ENCODE measurements around the gene IFIT1B.

Gene IFIT1B

DNA sequence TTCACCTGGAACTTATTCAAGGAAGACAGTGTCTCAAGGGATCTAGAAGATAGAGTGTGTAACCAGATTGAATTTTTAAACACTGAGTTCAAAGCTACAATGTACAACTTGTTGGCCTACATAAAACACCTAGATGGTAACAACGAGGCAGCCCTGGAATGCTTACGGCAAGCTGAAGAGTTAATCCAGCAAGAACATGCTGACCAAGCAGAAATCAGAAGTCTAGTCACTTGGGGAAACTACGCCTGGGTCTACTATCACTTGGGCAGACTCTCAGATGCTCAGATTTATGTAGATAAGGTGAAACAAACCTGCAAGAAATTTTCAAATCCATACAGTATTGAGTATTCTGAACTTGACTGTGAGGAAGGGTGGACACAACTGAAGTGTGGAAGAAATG, 39.1 kb upstream of the IFIT1B start:
- H3K36me3 ChIP-seq (replicated peaks; ENCODE audit: low read depth, low read length): no peaks in the 10 kb centered on the region
- H3K4me3 ChIP-seq (ENCODE audit: low read length): no peak overlapping the region
- no peaks in the 10 kb centered on the region for H4K20me1 ChIP-seq (ENCODE audit: insufficient read depth, low read length)
- TF ChIP-seq, protein P1, sequence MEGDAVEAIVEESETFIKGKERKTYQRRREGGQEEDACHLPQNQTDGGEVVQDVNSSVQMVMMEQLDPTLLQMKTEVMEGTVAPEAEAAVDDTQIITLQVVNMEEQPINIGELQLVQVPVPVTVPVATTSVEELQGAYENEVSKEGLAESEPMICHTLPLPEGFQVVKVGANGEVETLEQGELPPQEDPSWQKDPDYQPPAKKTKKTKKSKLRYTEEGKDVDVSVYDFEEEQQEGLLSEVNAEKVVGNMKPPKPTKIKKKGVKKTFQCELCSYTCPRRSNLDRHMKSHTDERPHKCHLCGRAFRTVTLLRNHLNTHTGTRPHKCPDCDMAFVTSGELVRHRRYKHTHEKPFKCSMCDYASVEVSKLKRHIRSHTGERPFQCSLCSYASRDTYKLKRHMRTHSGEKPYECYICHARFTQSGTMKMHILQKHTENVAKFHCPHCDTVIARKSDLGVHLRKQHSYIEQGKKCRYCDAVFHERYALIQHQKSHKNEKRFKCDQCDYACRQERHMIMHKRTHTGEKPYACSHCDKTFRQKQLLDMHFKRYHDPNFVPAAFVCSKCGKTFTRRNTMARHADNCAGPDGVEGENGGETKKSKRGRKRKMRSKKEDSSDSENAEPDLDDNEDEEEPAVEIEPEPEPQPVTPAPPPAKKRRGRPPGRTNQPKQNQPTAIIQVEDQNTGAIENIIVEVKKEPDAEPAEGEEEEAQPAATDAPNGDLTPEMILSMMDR (IDR thresholded peaks at IDR 0.05; ENCODE audit: low read depth, low read length): no peak
- TF ChIP-seq EZH2phosphoT487 (IDR thresholded peaks at IDR 0.05; ENCODE audit: low read depth): no peak
- H3K9me3 ChIP-seq (ENCODE audit: insufficient read depth, low read length): no peaks in the 10 kb centered on the region
- peaks cover 19% of the 10 kb centered on the region for H3K4me1 ChIP-seq (ENCODE audit: low read length)
- H3K9ac ChIP-seq (ENCODE audit: low read length): no peak overlapping the region
- no peaks in the 10 kb centered on the region for H3K79me2 ChIP-seq (ENCODE audit: low read length)
- H3K27ac ChIP-seq (ENCODE audit: low read length): no peak overlapping the region
- no peak overlapping the region for H2AFZ ChIP-seq (ENCODE audit: low read depth, low read length)
- H3K4me2 ChIP-seq (ENCODE audit: low read length): no peak overlapping the region
- no peaks in the 10 kb centered on the region for H3K27me3 ChIP-seq (ENCODE audit: low read depth, low read length)

DNA sequence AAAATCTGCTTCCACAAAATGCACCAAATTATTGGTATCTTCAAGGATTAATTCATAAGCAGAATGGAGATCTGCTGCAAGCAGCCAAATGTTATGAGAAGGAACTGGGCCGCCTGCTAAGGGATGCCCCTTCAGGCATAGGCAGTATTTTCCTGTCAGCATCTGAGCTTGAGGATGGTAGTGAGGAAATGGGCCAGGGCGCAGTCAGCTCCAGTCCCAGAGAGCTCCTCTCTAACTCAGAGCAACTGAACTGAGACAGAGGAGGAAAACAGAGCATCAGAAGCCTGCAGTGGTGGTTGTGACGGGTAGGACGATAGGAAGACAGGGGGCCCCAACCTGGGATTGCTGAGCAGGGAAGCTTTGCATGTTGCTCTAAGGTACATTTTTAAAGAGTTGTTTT, 38.0 kb upstream of the IFIT1B start:
- H2AFZ ChIP-seq (ENCODE audit: low read depth, low read length): no peak overlapping the region
- H3K4me2 ChIP-seq (ENCODE audit: low read length): no peak overlapping the region
- H3K9me3 ChIP-seq (ENCODE audit: insufficient read depth, low read length): no peaks in the 10 kb centered on the region
- no peak overlapping the region for H3K27ac ChIP-seq (ENCODE audit: low read length)
- no peaks in the 10 kb centered on the region for H3K79me2 ChIP-seq (ENCODE audit: low read length)
- H3K27me3 ChIP-seq (ENCODE audit: low read depth, low read length): no peaks in the 10 kb centered on the region
- TF ChIP-seq, protein P1 (IDR thresholded peaks at IDR 0.05; ENCODE audit: low read depth, low read length): no peak
- no peak for TF ChIP-seq EZH2phosphoT487 (IDR thresholded peaks at IDR 0.05; ENCODE audit: low read depth)
- no peaks in the 10 kb centered on the region for H3K36me3 ChIP-seq (replicated peaks; ENCODE audit: low read depth, low read length)
- H4K20me1 ChIP-seq (ENCODE audit: insufficient read depth, low read length): no peaks in the 10 kb centered on the region
- peaks cover 10% of the 10 kb centered on the region for H3K4me1 ChIP-seq (ENCODE audit: low read length)
- H3K9ac ChIP-seq (ENCODE audit: low read length): no peak overlapping the region
- no peak overlapping the region for H3K4me3 ChIP-seq (ENCODE audit: low read length)

DNA sequence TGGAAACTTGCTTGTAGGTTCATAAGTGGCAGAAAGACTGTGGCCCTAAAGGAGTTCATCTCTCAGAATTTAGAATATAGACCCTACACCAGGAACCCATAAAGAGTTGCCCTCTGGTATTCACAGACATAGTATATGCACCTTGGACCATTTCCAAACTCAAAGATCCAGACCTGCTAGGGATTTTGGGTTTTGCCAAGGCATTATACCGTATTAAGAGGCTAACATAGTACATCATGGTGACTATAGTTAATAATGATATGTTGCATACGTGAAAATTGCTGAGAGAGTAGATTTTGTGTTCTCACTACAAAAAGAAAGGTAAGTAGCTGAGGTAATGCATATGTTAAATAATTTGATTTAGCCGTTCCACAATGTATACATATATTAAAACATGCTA, 36.2 kb upstream of the IFIT1B start:
- Histone ChIP-seq H4K20me1 (ENCODE audit: insufficient read depth, low read length) (no peaks in the 10 kb centered on the region), H3K27me3 (ENCODE audit: low read depth, low read length) (no peaks in the 10 kb centered on the region), H3K9ac (ENCODE audit: low read length) (no peak overlapping the region), H3K9me3 (ENCODE audit: insufficient read depth, low read length) (no peaks in the 10 kb centered on the region), H3K27ac (ENCODE audit: low read length) (no peak overlapping the region), H3K79me2 (ENCODE audit: low read length) (no peaks in the 10 kb centered on the region), H3K4me3 (ENCODE audit: low read length) (no peak overlapping the region), H3K4me1 (ENCODE audit: low read length) (peaks cover 5% of the 10 kb centered on the region; the same call in 1 of the 2 replicates), H2AFZ (ENCODE audit: low read depth, low read length) (no peak overlapping the region), H3K36me3 (replicated peaks; ENCODE audit: low read depth, low read length) (no peaks in the 10 kb centered on the region), H3K4me2 (ENCODE audit: low read length) (no peak overlapping the region)
- TF ChIP-seq, protein P1 (IDR thresholded peaks at IDR 0.05; ENCODE audit: low read depth, low read length): no peak
- TF ChIP-seq EZH2phosphoT487 (IDR thresholded peaks at IDR 0.05; ENCODE audit: low read depth): no peak

DNA sequence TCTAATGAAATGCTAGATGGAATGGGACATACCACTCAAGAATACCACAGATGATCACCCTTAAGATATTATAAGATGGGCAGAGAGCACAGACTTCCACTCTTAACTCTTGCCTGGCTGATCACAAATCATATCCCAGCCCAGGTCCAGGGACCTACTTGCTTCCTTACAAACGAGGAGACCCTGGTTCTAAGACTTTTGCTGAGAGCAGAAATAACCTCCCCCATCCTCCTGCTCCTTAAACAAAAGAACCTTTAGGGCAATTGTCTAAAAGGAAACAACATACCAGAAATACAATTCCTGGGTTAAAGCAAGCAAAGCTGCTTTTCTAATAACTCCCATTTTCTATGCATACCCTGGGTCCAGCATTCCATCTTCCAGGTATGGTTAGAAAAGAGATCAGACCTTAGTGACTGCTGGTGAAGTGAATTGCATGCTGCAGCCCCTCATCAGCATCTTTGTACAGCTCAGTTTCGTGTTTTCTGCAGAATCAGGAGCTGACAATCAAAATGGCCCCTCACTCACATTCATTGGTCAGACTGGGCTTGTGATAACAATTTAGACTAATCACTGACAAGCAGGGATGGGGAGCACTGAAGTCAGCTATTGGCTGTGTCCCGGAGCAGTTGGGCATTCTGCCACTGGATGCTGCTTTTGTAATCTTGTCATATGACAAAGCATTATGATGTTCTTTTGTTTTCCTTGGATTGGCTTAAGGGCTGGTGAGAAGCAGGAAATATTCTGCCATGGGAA, 35.5 kb upstream of the IFIT1B start:
- no peak overlapping the region for H3K27ac ChIP-seq (ENCODE audit: low read length)
- no peak overlapping the region for H3K4me3 ChIP-seq (ENCODE audit: low read length)
- H3K9ac ChIP-seq (ENCODE audit: low read length): no peak overlapping the region
- H2AFZ ChIP-seq (ENCODE audit: low read depth, low read length): no peak overlapping the region
- H3K4me1 ChIP-seq (ENCODE audit: low read length): peaks cover 3% of the 10 kb centered on the region; the same call in 1 of the 2 replicates
- H3K9me3 ChIP-seq (ENCODE audit: insufficient read depth, low read length): no peaks in the 10 kb centered on the region
- H4K20me1 ChIP-seq (ENCODE audit: insufficient read depth, low read length): no peaks in the 10 kb centered on the region
- no peaks in the 10 kb centered on the region for H3K79me2 ChIP-seq (ENCODE audit: low read length)
- TF ChIP-seq, protein P1 (IDR thresholded peaks at IDR 0.05; ENCODE audit: low read depth, low read length): no peak
- TF ChIP-seq EZH2phosphoT487 (IDR thresholded peaks at IDR 0.05; ENCODE audit: low read depth): no peak
- H3K36me3 ChIP-seq (replicated peaks; ENCODE audit: low read depth, low read length): no peaks in the 10 kb centered on the region
- H3K4me2 ChIP-seq (ENCODE audit: low read length): no peak overlapping the region
- no peaks in the 10 kb centered on the region for H3K27me3 ChIP-seq (ENCODE audit: low read depth, low read length)
